Right cardiac atrium (tissue), 5 donors: ENCODE measurements around the gene HOXC5. TPM values are rescaled to one million over a fixed set of nuclear protein-coding genes. Genes with fewer than 3 reads are reported as not detected.

Source experiments
- ATAC-seq, 2 donors: fragments of 200-7000 bp; cut with Tn5 transposase; one replicate each; pipeline versions ENCODE4 v1.8.0 to v1.9.1; 2020; ENCODE audit warnings: moderate library complexity in 2 of 2, mild to moderate bottlenecking in 1 of 2
- DNase-seq, 3 donors: peaks; one replicate each; pipeline ENCODE4 v3.0.0-alpha.2; 2020
- H3K27ac ChIP-seq: one replicate; pipeline ENCODE4 v1.5.1; 2013; ENCODE audit warnings: mild to moderate bottlenecking, low read length, control low read depth, moderate library complexity
- H3K27me3 ChIP-seq: one replicate; pipeline ENCODE4 v1.6.1; 2013; ENCODE audit not compliant: control insufficient read depth, insufficient read depth
- H3K4me1 ChIP-seq: one replicate; pipeline ENCODE4 v1.6.1; 2013; ENCODE audit warnings: low read length; ENCODE audit not compliant: control insufficient read depth, insufficient read depth
- H3K4me3 ChIP-seq: one replicate; pipeline ENCODE4 v1.5.1; 2013; ENCODE audit warnings: low read length, control low read depth
- H3K9me3 ChIP-seq: one replicate; pipeline ENCODE4 v1.6.1; 2013; ENCODE audit warnings: low read length; ENCODE audit not compliant: control insufficient read depth
- WGBS: extraction: QIAGEN DNeasy Blood & Tissue Kit; methylation state at CpG from one replicate; pipeline ENCODE4 v1.1.7; 2013; 5-methylcytosine and 5-hydroxymethylcytosine counted together
- intact Hi-C, 4 donors: fragments of 100-400 bp; cut with DNase I; formaldehyde crosslinking; loops; one replicate each; pipeline versions ENCODE4 v1.11.0 to v1.14.0; 2022 to 2023
- polyA plus RNA-seq: library from polyadenylated mRNA; stranded (reverse); fragments of 200-250 nt; gene quantifications from one replicate; pipeline ENCODE4 v1.2.3, GENCODE V29; 2013
- total RNA-seq, 4 donors: library from RNA; stranded (reverse); fragmentation: NEBNext Ultra II Directional; extraction: Animal tissue kit (Norgen Biotek cat#: 25700); gene quantifications; one replicate each; pipeline ENCODE4 v1.2.1, GENCODE V29; 2021
- donor health status: healthy with polysubstance abuse.
- donor health status: DM: no; HTN: yes; CAD: no.
- donor health status: DM: no; HTN: no; CAD: no.
- donor health status: DM: no; HTN: yes; CAD: no; lungs with severe emphysema.
- donor health status: DM: yes; HTN: yes; CAD: no.

The HOXC5 gene
- total and polyA plus RNA-seq, 5 donors, result 0.11 TPM; not detected in 4

- Histone ChIP-seq H3K4me3 (no peak overlapping the region), H3K27me3 (peaks cover 3% of the 10 kb centered on the region), H3K27ac (no peak overlapping the region), H3K4me1 (no peaks in the 10 kb centered on the region), H3K9me3 (no peaks in the 10 kb centered on the region)
- intact Hi-C loops, result no loop called here
- WGBS, result 25% methylated on average over 16 of the region's 16 CpGs
- DNase-seq, result no peak
- ATAC-seq, result no peak
Observed at GRCh38 chr12:54045868-54046521, 13.1 kb downstream of the HOXC5 start.

GRCh38 chr12:54046809-54047159 is 13.9 kb downstream of the HOXC5 start:
- H3K27me3 ChIP-seq, result peaks cover 3% of the 10 kb centered on the region
- intact Hi-C loops, result no loop called here
- DNase-seq (no peak), ATAC-seq (no peak)
- H3K4me3 ChIP-seq, result no peak overlapping the region
- no peak overlapping the region for H3K27ac ChIP-seq
- 14% methylated on average over 27 of the region's 27 CpGs for whole genome bisulfite sequencing
- no peaks in the 10 kb centered on the region for H3K4me1 ChIP-seq
- no peaks in the 10 kb centered on the region for H3K9me3 ChIP-seq

GRCh38 chr12:54047160-54047963 is 14.5 kb downstream of the HOXC5 start:
- DNase-seq (no peak), ATAC-seq (no peak)
- H3K9me3 ChIP-seq, result no peaks in the 10 kb centered on the region
- intact Hi-C loops, result no loop called here
- 12% methylated on average over 61 of the region's 61 CpGs for WGBS
- H3K4me1 ChIP-seq, result no peaks in the 10 kb centered on the region
- peak overlapping the region; percentile 13 for H3K4me3 ChIP-seq
- H3K27me3 ChIP-seq, result peaks cover 3% of the 10 kb centered on the region
- H3K27ac ChIP-seq, result no peak overlapping the region

- no peak for DNase-seq
- no peaks in the 10 kb centered on the region for H3K9me3 ChIP-seq
- H3K27me3 ChIP-seq, result peaks cover 3% of the 10 kb centered on the region
- WGBS, result 27% methylated on average over 8 of the region's 8 CpGs
- H3K27ac ChIP-seq, result no peak overlapping the region
- no peak for ATAC-seq
- H3K4me1 ChIP-seq, result no peaks in the 10 kb centered on the region
- intact Hi-C loops, result no loop called here
- H3K4me3 ChIP-seq, result no peak overlapping the region
Observed at GRCh38 chr12:54047964-54048303, 15.1 kb downstream of the HOXC5 start.

- Histone ChIP-seq H3K4me3 (no peak overlapping the region), H3K9me3 (no peaks in the 10 kb centered on the region), H3K27ac (no peak overlapping the region), H3K27me3 (peaks cover 3% of the 10 kb centered on the region), H3K4me1 (no peaks in the 10 kb centered on the region)
- intact Hi-C loops, result no loop called here
- no peak for ATAC-seq
- WGBS, result 31% methylated on average over 3 of the region's 3 CpGs
- DNase-seq, result no peak
Observed at GRCh38 chr12:54048406-54049093, 15.7 kb downstream of the HOXC5 start.

- Histone ChIP-seq H3K27ac (no peak overlapping the region), H3K9me3 (no peaks in the 10 kb centered on the region), H3K4me1 (no peaks in the 10 kb centered on the region), H3K27me3 (peaks cover 3% of the 10 kb centered on the region), H3K4me3 (no peak overlapping the region)
- no peak for DNase-seq
- intact Hi-C loops, result no loop called here
- 38% methylated on average over 6 of the region's 6 CpGs for WGBS
- ATAC-seq, result no peak
Observed at GRCh38 chr12:54049108-54049507, 16.3 kb downstream of the HOXC5 start.

- no peak overlapping the region for H3K27ac ChIP-seq
- no peak overlapping the region for H3K4me3 ChIP-seq
- ATAC-seq, result no peak
- intact Hi-C loops, result no loop called here
- H3K9me3 ChIP-seq, result no peaks in the 10 kb centered on the region
- H3K27me3 ChIP-seq, result peaks cover 3% of the 10 kb centered on the region
- no peak for DNase-seq
- no peaks in the 10 kb centered on the region for H3K4me1 ChIP-seq
- WGBS, result 18% methylated on average over 2 of the region's 2 CpGs
Observed at GRCh38 chr12:54050482-54050810, 17.6 kb downstream of the HOXC5 start.

GRCh38 chr12:54051026-54051842 is 18.4 kb downstream of the HOXC5 start:
- 30% methylated on average over 12 of the region's 12 CpGs for WGBS
- intact Hi-C loops, result no loop called here
- peaks cover 3% of the 10 kb centered on the region for H3K27me3 ChIP-seq
- H3K27ac ChIP-seq, result no peak overlapping the region
- H3K4me1 ChIP-seq, result no peaks in the 10 kb centered on the region
- no peak for DNase-seq
- H3K4me3 ChIP-seq, result no peak overlapping the region
- ATAC-seq, result no peak
- H3K9me3 ChIP-seq, result no peaks in the 10 kb centered on the region

- H3K4me3 ChIP-seq, result no peak overlapping the region
- 21% methylated on average over 24 of the region's 24 CpGs for WGBS
Observed at GRCh38 chr12:54051874-54052437, 19.1 kb downstream of the HOXC5 start.

GRCh38 chr12:54052438-54053002 is 19.7 kb downstream of the HOXC5 start:
- H3K27ac ChIP-seq, result no peak overlapping the region
- H3K27me3 ChIP-seq, result peaks cover 3% of the 10 kb centered on the region
- no peak overlapping the region for H3K4me3 ChIP-seq
- intact Hi-C loops, result no loop called here
- H3K9me3 ChIP-seq, result no peaks in the 10 kb centered on the region
- ATAC-seq (peak in 1 of 2 donors; percentile 10), DNase-seq (no peak)
- 18% methylated on average over 10 of the region's 10 CpGs for WGBS
- no peaks in the 10 kb centered on the region for H3K4me1 ChIP-seq

More at GRCh38 chr12:54051874-54052437, 19.1 kb downstream of the HOXC5 start:
- Histone ChIP-seq H3K9me3 (no peaks in the 10 kb centered on the region), H3K4me1 (no peaks in the 10 kb centered on the region), H3K27ac (no peak overlapping the region), H3K27me3 (peaks cover 3% of the 10 kb centered on the region)
- DNase-seq (no peak), ATAC-seq (no peak)
- intact Hi-C loops, result no loop called here
